NAMALWA (cell line): ENCODE results near the gene LARP1.
"Not testable (repeated sequence)": the region's sequence is repeated elsewhere in the genome, so short reads cannot be mapped to it uniquely, and the experiment has no call there.

Experiments used
- DNase-seq: peaks from one replicate; pipeline ENCODE4 v3.0.0-alpha.2; 2015; ENCODE audit warnings: low spot score

LARP1 gene

DNA sequence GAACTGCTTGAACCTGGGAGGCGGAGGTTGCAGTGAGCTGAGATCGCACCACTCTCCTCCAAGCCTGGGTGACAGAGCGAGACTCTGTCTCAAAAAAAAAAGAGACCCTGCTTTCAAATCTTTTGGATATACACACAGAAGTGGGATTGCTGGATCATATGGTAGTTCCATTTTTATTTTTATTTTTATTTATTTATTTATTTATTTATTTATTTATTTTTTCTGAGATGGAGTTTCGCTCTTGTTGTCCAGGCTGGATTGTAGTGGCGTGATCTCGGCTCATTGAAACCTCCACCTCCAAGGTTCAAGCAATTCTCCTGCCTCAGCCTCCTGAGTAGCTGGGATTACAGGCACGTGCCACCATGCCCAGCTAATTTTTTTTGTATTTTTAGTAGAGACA, 19.8 kb upstream of the LARP1 start:
- not testable (repeated sequence) for DNase-seq

DNA sequence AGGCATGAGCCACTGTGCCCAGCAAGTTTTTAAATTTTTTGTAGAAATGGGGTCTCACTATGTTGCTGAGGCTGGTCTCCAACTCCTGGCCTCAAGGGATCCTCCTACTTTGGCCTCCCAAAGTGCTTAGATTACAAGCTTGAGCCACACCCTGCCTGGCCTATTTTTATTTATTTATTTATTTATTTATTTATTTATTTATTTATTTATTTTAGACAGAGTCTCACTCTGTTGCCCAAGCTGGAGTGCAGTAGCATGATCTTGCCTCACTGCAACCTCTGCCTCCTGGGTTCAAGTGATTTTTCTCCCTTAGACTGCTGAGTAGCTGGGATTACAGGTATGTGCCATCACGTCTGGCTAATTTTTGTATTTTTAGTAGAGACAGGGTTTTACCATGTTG, 18.8 kb upstream of the LARP1 start:
- not testable (repeated sequence) for DNase-seq

DNA sequence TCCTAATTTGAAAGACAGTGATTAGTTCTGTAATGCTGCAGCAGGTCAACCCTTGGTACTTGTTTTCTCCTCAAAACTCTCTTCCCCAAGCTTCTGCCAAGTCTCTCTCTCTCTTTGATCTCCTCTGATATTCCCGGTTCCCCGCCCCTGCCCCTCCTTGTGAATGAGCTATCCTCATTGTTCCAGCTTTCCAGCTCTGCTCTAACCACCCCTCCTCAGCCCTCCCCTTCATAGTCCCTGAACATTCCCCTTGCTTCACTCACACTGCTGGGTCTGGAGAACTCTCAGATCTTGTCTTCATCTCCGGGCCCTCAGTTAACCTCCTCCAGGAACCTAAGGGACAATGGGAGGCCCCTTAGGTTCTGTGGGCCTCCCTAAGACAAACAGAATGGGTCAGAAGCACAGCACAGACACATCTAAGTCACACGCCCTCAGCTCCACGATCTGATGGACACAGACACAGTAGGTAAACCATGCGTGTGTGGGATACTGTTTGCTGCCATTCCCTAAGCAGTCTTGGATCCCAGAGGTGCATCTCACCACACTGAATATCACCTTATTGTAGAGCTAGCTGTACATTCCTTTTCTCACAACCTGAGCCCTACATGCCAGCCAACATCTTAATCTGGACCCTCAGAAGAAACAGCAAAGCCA, 17.4 kb upstream of the LARP1 start:
- DNase-seq: no peak

DNA sequence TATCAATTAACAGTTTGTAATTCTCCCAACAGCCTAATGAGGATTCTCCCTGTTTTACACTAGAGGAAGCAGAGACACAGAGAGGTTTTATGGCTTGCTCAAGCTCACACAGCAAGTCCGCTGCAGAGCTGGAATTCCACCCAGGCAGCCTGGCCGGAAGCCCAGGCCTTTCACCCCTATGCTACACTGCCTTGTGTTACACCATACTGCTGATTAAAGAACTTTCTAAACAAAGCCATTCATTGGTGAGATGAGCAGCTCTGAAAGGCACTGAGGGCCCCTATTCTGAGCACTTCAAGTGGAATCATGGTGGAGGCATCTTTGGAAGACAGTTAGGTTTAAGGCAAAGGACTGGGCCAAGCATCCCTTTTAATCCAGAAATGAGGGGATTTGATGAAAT, 14.7 kb upstream of the LARP1 start:
- DNase-seq: no peak

DNA sequence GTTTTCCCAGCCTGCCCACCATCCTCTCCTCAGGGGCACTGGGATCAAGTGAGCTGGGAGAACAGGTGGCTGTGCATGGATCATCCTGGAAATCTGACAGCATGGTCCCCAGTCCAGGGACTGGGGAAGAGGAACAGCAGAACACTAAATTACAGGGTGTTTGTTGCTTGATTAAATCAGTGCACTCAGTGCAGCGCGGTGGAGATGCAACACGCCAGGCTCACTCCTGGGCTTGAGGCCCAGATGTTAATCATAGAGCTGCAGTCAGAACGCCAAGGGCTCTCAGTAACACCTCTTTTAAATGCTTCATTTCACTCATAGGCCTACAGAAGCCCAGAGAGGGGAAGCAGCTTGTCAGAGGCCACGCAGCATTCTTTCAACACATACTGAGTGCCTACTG, 14.2 kb upstream of the LARP1 start:
- DNase-seq: no peak

DNA sequence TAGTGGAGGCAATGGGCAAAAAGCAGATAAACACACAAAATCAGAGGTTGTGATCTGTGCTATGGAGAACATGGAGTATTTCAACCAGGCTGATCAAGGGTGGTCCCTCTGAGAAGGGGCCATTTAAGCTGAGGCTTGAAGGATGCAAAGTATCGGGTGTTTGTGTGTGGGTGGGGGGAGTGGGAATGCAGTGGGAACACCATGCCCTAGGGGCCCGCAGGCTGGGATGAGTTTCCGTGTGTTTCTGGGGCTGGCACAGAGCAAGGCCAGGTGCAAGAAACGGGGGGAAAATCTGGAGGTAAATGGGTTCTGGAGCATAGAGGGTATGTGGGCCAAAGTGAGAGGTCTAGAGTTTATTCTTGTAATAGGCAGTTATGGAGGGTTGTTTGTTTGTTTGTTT, 13.8 kb upstream of the LARP1 start:
- DNase-seq: no peak

DNA sequence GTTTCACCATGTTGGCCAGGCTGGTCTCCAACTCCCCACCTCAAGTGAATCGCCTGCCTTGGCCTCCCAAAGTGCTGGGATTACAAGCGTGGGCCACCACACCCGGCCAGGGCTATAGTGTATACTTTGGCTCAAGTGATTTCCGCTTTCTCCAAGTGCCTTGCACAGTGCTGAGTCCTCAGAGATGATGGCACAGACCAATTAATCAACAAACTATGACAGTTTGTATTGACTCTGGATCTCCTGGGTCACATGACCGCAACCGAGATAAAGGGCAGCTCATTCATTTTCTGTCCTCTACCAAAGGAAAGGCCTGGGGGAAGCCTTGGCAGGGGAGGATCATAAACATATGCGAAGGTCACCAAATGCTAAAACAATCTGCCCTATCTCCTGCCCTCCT, 11.4 kb upstream of the LARP1 start:
- no peak for DNase-seq

DNA sequence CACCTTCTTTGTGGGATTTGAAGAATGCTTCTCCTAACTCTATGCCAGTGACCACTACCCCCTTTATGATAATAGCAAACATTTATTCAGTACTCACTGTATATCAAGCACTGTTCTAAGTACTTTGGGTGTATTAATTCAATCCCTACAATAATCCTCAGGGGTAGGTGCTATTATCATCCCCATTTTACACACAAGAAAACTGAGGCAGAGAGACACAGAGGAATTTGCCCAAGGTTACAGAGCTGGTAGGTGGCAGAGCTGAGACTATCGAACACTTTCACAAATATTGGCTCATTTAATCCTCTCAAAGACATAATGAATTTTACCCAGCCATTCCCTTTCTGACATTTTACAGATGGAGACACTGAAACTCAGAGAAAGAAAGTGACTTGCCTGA, 9.8 kb upstream of the LARP1 start:
- DNase-seq: no peak

DNA sequence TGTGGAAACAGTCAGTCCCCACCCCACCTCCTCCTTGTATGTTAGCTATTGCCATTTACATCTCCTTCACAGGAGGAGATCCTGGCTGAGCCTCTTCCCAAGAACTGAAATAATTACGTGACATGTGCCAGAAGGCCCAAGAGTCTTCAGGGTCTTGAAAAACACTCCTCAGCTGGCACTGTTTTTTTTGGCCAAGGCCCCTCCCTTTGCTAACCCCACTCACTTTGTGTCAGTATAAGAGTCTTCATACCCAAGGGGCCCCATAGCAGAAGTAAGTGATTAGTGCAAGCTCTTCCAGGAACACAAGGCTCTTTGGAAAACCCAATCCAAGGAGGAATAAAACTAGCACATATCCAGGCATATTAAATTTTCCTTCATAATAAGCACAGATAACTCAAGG, 5.7 kb upstream of the LARP1 start:
- no peak for DNase-seq

DNA sequence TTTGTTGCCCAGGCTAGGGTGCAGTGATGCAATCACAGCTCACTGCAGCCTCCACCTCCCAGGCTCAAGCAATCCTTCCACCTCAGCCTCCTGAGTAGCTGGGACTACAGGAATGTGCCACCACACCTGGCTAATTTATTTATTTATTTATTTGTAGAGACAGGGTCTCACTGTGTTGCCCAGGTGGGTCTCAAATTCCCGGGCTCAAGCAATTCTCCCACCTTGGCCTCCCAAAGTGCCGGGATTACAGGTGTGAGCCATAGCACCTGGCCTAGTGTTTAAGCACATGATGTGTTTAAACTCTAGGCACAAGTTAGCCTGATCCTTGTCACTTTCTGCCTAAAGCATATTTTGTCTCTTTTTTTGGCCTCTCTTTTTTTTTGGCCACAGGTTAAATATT, 4.5 kb upstream of the LARP1 start:
- DNase-seq: not testable (repeated sequence)

DNA sequence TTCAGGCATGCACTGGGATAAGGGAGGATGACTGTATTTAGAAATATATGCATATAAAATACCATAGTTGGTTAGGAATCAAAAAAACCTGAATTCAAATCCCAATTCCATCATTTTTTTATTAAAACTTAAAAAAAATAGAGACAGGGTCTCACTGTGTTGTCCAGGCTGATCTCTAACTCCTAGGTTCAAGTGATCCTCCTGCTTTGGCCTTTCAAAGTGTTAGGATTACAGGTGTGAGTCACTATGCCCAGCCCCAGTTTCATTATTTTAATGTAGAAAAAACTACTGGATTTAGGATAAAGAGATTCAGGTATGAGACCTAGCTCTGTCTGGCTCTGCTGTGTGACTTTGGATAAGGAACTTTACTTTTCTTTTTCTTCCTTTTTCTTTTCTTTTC, 3.3 kb upstream of the LARP1 start:
- no peak for DNase-seq

DNA sequence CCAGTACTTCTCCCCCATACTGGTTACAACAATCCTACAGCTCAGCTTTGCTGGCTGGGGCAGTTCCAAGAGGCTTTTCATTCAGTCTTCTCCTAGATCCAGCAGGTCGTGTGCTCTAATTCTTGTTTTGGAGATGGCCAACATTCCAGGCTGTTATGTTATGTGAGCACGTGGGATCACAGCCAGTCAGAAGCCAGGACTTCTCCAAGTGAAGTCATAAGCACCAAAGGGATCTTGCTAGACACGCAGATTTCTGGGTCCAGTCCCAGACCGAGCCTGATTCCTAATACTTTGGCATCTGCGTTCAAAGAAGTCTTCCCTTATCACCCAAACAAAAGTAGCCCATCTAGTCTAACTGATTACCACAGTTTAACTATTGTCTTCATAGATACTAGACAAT, 1.4 kb upstream of the LARP1 start:
- no peak for DNase-seq

DNA sequence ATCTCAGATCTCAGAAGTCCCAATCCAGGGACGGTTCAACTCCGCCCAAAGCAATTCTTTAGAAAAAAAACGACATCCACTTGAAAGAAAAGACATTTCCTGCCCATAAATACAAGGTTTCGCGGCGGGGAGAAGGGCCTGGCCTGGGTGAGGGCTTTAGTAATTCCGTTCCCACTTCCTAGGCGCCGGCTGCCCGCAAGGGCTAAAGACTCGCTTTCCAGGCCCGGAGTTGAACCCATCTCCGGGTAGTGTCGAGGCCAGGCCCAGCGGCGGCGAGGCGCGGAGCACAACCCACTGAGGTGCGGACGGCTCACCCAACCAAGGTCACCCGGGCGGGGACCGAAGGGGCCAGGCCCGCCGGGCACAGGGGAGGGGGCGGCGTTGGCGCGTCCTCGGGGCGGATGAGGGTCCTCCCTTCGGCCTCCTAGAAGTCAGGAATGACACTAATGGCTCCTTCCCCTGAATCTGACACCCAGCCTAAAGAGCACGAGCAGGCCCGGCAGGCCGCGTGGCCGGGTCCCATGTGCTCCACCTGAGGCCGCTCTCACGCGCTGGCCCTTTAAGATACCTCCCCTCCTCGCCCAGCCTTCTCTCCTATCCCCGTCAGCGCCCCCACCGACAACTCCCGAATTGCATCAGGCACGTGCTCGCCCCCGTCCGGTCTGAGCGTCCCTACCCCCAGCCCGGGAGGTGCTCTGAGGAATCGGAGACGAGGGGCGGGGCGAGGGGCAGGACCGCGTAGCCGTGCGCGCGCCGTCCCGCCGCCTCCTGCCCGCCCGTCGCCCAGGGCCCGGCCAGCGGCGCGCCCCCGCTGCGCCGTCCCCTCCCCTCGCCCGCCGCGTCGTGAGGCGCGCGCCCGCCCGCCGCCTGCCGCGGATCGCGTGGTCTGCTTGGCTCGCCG, 467 bp upstream of the LARP1 start:
- peak; percentile 99 for DNase-seq

DNA sequence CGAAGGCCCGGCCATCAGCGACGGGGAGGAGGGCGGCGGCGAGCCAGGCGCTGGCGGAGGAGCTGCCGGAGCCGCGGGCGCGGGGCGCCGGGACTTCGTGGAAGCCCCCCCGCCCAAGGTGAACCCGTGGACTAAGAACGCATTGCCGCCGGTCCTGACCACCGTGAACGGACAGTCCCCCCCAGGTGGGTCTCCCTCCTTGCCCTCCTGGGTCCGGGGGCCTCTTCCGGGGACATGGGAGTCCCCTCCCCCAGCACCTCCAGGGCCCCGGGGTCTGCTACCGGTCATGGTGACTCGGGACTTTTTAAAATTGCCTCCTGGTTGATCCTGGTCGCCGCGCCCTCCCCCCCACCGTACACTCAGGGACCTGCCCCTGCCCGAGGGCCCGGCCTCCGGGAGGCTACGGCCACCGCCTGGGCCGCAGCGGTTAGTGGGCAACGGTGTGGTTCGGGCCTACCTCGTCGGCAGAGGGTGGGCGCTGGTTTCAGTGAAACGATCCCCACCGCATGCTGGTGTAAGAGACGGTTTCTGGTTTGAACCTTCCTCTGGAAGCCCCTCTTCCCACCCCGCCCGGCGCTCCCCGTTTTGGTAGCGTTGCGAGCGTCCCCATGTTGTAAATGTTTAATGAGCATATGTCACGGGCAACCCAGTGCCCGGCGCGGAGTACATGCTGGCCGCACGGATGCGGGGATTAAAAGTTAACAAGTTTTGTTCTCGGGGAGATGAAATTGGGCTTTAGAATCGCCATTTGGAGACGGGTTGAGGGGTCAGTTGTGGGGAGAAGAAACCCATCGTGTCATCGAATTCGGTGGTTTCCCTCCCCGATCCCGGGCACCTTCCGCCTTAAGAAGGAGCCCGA, 1.1 kb downstream of the LARP1 start:
- peak; percentile 45 for DNase-seq

DNA sequence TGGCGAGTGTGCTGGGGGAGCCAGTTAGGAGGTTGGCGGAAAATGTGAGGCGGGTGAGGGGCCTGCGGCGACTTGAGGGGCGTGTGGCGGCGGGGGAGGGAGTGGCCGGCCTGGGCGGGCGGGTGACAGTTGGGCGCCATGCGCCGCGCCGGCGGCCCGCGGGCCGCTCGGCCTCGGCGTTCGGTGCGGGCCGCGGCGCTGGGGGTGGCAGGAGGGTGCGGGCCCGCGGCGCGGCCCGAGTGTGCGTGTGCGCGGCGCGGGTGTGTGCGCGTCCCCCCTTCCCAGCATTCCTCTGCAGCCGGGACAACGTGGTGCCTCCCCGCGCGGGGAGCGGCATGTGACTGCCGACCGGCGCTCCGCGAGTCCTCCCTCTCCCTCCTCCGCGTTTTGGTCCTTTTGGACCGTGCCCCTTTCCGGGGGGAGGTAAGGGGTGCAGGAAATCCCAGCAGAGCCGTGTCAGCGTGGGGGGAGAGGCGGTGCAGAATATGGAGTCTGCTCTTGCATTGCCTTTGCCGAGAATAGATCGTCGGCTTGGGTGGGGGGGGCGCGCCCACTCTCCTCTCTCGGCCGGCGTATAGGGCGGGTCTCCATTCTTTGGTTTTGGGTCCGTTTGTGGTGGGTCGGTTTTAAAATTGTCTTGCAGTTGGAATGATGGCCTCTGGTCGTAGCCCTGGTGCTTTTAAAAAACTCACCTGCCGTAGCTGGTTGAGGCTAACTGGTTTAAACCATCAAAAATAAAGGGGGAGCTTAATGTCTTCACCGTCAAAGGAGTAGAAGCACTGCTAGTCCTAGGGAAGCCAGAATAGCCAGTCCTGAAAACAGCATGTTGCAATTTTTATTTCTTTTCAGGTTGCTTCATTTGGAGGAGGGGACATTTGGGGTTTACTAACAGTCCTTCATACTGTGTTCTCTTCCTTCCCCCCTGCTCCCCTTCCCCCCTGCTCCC, 2.0 kb downstream of the LARP1 start:
- DNase-seq: peak; percentile 60

DNA sequence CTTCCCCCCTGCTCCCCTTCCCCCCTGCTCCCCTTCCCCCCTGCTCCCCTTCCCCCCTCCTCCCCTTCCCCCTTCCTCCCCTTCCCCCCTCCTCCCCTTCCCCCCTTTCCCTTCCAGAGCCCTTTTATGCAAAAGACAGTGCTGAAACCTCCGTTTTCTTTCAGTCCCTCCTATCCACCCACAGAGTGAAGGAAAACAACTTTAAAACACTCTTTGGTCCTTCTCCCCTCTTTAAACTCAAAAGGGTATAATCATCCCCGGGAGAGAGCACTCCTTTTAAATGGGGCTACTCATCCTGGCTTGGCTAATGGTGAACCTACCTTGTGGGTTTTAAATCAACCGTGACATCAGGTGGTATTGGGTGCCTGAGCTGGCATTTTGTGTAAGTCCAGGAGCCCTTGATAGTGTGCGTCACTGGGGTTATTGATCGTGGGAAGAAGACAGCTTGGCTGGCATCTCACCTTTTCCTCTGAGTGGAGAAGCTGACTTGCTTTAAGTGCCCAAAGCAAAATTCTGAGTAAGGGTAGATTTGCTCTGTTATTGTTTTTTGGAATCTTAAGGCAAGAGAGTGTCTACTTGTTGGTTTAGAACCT, 2.7 kb downstream of the LARP1 start:
- DNase-seq: peak; percentile 49

DNA sequence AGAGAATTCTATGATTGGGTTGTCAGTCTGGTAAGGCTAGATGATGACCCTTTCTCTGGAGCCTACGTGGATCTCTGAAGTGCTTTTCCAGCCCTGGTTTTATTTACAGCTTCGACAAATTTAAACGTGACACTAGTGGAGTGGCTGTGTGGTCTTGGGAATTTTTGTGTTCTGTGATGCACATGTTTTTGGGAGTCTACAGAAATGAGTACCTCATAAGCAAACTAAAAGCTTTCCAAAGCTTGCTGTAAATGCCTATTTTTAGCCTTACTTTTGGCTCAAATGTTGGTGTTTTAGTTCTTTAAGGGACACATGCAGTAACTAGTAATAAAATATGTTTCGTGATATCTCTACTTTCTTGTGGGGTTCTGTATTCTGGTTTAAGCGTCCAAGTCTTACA, 3.3 kb downstream of the LARP1 start:
- DNase-seq: no peak

DNA sequence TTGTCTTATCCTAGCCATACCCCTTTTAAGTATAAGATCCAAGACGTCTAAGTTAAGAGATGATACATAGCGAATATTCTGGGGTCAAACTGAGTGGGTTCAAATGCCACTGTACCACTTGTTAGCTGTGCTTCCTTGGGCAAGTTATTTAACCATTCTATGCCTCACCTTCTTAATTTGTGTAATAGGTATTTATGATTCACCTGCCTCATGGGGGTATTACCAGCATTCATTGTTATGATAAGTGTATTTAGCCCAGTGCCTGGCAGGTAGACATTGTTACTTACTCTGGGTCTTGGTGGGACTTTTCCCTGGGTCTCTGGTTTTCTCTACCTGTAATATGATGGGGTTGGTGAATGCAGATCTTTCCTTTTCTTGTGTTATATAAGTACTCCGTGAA, 3.8 kb downstream of the LARP1 start:
- DNase-seq: no peak

DNA sequence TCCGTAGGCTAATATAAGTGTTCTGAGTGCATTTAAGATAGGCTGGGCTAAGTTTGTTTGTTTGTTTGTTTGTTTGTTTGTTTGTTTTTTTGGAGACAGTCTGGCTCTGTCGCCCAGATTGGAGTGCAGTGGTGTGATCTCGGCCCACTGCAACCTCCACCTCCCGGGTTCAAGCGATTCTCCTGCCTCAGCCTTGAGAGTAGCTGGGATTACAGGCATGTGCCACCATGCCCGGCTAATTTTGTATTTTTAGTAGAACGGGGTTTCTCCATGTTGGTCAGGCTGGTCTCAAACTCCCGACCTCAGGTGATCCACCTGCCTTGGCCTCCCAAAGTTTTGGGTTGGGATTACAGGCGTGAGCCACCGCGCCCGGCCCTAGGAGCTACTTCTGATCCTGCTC, 4.7 kb downstream of the LARP1 start:
- DNase-seq: not testable (repeated sequence)

DNA sequence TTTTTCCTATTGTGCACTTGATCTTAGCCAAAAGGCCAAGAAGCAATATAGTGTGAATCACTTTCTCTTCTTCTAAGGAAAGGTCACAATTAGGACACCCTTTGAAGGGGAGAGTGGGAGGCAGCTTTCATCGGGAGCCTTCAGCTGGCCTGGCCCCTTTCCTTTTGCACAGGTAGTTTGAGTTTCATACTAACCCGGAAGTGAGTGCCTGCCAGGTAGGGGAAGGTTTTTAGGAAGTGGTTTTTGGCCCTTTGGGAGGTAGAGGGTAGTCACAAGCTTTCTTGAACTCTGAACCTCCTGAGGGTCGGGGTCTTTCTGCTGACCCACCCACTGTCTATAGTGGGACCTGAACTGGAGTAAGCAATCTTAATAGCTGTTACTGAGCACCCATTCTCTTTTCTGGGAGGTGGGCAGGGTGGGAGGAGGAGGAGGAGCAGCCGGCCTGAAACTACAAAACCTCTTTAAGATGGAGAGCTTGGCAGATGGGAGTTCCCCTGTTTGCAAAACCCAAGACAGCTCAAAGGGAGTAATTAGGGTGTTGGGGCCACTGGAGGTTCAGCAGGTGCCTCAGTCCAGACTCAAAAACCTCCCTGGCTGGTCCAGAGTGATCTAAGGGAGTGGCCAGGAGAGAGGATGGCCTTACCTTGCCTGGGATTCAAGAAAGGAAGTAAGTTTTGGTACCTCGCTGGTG, 6.0 kb downstream of the LARP1 start:
- DNase-seq: no peak

DNA sequence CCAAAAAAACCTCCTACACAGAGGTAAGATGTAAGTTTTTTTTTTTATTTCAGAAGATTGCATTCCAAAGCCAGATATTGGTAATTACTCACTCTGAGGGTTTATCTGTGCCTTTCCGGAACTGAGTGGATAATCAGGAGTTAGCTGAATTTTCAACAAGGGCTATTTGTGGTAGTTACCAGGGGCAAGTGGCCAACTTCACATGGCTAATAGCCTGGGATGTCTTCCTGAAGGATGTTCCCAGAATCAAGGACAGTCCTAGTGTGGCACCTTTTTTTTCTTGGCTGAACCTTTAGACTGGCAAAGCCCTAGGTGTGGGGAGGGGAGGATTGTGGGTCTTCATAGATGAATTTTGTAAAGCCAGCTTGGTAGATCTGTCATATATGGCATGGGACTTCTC, 7.1 kb downstream of the LARP1 start:
- DNase-seq: no peak
